HepG2 (cell line): ENCODE measurements around the gene SNCG.

ENCODE experiments used
- BRD4 ChIP-seq: sonication (generic); formaldehyde crosslinking; IDR thresholded peaks from 2 replicates; pipeline ENCODE4 v1.4.0; 2020; ENCODE audit warnings: missing genetic modification reagents
- CBX2 ChIP-seq, 2 experiments: fragments of 200-600 bp in 1 of 2; sonication (generic); formaldehyde crosslinking in 1 of 2; IDR thresholded peaks; 2 replicates each; pipeline versions ENCODE4 v1.7.0 to v1.8.1; 2018 to 2022; ENCODE audit warnings: low read depth in 2 of 2, low read length in 1 of 2, mild to moderate bottlenecking in 1 of 2, missing genetic modification reagents in 1 of 2
- CBX5 ChIP-seq: sonication (generic); formaldehyde crosslinking; IDR thresholded peaks from 2 replicates; pipeline ENCODE4 v1.4.0; 2020; ENCODE audit warnings: missing genetic modification reagents, borderline replicate concordance
- CHD2 ChIP-seq: IDR thresholded peaks from 2 replicates; pipeline ENCODE4 v1.6.1; 2011; ENCODE audit warnings: low read depth, low read length, improper control_type of control experiment
- EP300 ChIP-seq, 3 experiments: sonication (generic) in 1 of 3; formaldehyde crosslinking in 1 of 3; IDR thresholded peaks; 2 replicates each; pipeline versions ENCODE4 v1.5.1 to v1.6.1; 2011 to 2020; ENCODE audit warnings: low read depth in 2 of 3, low read length in 2 of 3, borderline replicate concordance in 1 of 3, improper control_type of control experiment in 1 of 3, mild to moderate bottlenecking in 1 of 3, missing genetic modification reagents in 1 of 3, moderate library complexity in 1 of 3
- EZH2 ChIP-seq: conservative IDR thresholded peaks from 2 replicates; pipeline ENCODE4 v1.6.1; 2012; ENCODE audit warnings: mild to moderate bottlenecking, low read depth, low read length, moderate library complexity
- JUND ChIP-seq: sonication (generic); formaldehyde crosslinking; IDR thresholded peaks from 2 replicates; pipeline ENCODE4 v1.8.0; 2022; ENCODE audit warnings: mild to moderate bottlenecking, missing genetic modification reagents
- ZNF709 ChIP-seq: sonication (generic); formaldehyde crosslinking; IDR thresholded peaks from 2 replicates; pipeline ENCODE4 v1.5.0; 2020; ENCODE audit warnings: mild to moderate bottlenecking, missing genetic modification reagents
- ZNF850 ChIP-seq: sonication (generic); formaldehyde crosslinking; conservative IDR thresholded peaks from 2 replicates; pipeline ENCODE4 v1.9.0; 2021; ENCODE audit warnings: mild to moderate bottlenecking, missing genetic modification reagents
- TF ChIP-seq, protein P1 (sequence below): sonication (generic); formaldehyde crosslinking; IDR thresholded peaks from 2 replicates; pipeline ENCODE4 v1.4.0; 2020; ENCODE audit warnings: missing genetic modification reagents, mild to moderate bottlenecking, borderline replicate concordance
- TF ChIP-seq, protein P2 (sequence below): sonication (generic); formaldehyde crosslinking; IDR thresholded peaks from one replicate; pipeline ENCODE4 v1.5.1; 2020; ENCODE audit warnings: mild to moderate bottlenecking, missing genetic modification reagents; ENCODE audit errors: not compliant biosample characterization
- TF ChIP-seq, protein P3 (sequence below): sonication (generic); formaldehyde crosslinking; IDR thresholded peaks from 2 replicates; pipeline ENCODE4 v1.5.0; 2020; ENCODE audit warnings: mild to moderate bottlenecking, missing genetic modification reagents, moderate library complexity
- TF ChIP-seq, protein P4 (sequence below): IDR thresholded peaks from 2 replicates; pipeline ENCODE4 v1.6.1; 2012; ENCODE audit warnings: inconsistent platforms

DNA sequence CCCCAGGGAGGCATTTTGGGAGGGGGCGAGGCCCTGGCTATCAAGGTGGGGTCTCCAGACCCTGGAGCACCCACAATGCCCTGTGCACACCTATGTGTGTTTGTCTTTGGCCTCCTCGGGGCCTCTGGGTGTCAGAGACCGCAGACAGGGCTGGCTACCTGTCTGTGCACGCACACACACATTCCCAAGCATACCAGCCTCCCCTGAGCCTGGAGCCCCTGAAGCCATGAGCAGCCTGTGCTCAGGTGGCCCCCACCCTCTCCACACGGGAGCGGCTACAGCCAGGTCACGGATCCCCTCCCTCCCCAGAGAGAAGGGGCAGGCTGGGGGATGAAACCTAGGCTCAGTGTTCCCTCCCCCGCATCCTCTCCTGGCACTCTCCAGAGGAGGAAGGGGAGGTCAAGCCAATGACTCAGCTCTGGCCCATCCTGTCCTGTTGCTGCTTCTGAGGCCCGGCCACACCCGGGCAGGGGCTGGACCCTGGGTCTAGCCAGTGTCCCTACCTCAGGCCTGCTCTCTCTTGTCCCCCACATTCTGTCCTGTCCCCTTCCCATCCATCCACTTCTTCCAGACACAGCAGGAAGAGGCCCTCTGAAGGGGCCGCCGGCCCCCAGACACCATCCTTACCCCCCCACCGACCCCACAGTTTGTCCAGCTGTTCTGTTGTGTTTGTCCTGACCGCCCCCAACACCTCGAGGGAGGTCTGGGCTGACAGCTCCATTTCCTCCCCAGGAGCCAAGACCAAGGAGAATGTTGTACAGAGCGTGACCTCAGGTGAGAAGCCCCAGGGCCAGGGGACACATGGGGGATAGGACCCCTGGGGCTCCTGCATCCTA is 720 bp downstream of the SNCG start:
- no peak for TF ChIP-seq CBX5 (CRISPR knock-in tag)
- TF ChIP-seq, protein P1, sequence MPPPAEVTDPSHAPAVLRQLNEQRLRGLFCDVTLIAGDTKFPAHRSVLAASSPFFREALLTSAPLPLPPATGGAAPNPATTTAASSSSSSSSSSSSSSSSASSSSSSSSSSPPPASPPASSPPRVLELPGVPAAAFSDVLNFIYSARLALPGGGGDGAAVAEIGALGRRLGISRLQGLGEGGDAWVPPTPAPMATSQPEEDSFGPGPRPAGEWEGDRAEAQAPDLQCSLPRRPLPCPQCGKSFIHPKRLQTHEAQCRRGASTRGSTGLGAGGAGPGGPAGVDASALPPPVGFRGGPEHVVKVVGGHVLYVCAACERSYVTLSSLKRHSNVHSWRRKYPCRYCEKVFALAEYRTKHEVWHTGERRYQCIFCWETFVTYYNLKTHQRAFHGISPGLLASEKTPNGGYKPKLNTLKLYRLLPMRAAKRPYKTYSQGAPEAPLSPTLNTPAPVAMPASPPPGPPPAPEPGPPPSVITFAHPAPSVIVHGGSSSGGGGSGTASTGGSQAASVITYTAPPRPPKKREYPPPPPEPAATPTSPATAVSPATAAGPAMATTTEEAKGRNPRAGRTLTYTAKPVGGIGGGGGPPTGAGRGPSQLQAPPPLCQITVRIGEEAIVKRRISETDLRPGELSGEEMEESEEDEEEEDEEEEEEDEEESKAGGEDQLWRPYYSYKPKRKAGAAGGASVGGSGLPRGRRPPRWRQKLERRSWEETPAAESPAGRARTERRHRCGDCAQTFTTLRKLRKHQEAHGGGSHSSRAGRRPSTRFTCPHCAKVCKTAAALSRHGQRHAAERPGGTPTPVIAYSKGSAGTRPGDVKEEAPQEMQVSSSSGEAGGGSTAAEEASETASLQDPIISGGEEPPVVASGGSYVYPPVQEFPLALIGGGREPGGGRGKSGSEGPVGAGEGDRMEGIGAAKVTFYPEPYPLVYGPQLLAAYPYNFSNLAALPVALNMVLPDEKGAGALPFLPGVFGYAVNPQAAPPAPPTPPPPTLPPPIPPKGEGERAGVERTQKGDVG (CRISPR knock-in tag), result no peak
- TF ChIP-seq, protein P2, sequence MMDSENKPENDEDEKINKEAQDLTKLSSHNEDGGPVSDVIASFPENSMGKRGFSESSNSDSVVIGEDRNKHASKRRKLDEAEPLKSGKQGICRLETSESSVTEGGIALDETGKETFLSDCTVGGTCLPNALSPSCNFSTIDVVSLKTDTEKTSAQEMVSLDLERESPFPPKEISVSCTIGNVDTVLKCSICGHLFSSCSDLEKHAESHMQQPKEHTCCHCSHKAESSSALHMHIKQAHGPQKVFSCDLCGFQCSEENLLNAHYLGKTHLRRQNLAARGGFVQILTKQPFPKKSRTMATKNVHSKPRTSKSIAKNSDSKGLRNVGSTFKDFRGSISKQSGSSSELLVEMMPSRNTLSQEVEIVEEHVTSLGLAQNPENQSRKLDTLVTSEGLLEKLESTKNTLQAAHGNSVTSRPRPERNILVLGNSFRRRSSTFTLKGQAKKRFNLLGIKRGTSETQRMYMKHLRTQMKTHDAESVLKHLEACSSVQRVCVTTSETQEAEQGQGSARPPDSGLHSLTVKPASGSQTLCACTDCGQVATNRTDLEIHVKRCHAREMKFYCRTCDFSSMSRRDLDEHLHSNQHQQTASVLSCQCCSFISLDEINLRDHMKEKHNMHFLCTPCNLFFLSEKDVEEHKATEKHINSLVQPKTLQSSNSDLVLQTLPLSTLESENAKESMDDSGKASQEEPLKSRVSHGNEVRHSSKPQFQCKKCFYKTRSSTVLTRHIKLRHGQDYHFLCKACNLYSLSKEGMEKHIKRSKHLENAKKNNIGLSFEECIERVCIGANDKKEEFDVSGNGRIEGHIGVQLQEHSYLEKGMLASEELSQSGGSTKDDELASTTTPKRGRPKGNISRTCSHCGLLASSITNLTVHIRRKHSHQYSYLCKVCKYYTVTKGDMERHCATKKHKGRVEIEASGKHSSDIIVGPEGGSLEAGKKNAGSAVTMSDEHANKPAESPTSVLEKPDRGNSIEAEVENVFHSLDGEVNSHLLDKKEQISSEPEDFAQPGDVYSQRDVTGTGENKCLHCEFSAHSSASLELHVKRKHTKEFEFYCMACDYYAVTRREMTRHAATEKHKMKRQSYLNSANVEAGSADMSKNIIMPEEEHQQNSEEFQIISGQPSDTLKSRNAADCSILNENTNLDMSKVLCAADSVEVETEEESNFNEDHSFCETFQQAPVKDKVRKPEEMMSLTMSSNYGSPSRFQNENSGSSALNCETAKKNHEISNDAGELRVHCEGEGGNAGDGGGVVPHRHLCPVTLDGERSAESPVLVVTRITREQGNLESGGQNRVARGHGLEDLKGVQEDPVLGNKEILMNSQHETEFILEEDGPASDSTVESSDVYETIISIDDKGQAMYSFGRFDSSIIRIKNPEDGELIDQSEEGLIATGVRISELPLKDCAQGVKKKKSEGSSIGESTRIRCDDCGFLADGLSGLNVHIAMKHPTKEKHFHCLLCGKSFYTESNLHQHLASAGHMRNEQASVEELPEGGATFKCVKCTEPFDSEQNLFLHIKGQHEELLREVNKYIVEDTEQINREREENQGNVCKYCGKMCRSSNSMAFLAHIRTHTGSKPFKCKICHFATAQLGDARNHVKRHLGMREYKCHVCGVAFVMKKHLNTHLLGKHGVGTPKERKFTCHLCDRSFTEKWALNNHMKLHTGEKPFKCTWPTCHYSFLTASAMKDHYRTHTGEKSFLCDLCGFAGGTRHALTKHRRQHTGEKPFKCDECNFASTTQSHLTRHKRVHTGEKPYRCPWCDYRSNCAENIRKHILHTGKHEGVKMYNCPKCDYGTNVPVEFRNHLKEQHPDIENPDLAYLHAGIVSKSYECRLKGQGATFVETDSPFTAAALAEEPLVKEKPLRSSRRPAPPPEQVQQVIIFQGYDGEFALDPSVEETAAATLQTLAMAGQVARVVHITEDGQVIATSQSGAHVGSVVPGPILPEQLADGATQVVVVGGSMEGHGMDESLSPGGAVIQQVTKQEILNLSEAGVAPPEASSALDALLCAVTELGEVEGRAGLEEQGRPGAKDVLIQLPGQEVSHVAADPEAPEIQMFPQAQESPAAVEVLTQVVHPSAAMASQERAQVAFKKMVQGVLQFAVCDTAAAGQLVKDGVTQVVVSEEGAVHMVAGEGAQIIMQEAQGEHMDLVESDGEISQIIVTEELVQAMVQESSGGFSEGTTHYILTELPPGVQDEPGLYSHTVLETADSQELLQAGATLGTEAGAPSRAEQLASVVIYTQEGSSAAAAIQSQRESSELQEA, result no peak
- TF ChIP-seq, protein P3, sequence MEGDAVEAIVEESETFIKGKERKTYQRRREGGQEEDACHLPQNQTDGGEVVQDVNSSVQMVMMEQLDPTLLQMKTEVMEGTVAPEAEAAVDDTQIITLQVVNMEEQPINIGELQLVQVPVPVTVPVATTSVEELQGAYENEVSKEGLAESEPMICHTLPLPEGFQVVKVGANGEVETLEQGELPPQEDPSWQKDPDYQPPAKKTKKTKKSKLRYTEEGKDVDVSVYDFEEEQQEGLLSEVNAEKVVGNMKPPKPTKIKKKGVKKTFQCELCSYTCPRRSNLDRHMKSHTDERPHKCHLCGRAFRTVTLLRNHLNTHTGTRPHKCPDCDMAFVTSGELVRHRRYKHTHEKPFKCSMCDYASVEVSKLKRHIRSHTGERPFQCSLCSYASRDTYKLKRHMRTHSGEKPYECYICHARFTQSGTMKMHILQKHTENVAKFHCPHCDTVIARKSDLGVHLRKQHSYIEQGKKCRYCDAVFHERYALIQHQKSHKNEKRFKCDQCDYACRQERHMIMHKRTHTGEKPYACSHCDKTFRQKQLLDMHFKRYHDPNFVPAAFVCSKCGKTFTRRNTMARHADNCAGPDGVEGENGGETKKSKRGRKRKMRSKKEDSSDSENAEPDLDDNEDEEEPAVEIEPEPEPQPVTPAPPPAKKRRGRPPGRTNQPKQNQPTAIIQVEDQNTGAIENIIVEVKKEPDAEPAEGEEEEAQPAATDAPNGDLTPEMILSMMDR (CRISPR knock-in tag), result no peak
- TF ChIP-seq, protein P4, sequence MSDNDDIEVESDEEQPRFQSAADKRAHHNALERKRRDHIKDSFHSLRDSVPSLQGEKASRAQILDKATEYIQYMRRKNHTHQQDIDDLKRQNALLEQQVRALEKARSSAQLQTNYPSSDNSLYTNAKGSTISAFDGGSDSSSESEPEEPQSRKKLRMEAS, result no peak
- no peak for TF ChIP-seq EZH2
- TF ChIP-seq ZNF850 (CRISPR knock-in tag), result no peak
- no peak for TF ChIP-seq JUND (CRISPR knock-in tag)
- TF ChIP-seq CHD2, result no peak
- TF ChIP-seq ZNF709 (CRISPR knock-in tag), result no peak
- TF ChIP-seq CBX2 (IDR thresholded peaks at IDR 0.05; ENCODE audit: low read depth, low read length), result no peak
- no peak for TF ChIP-seq CBX2 (CRISPR knock-in tag; IDR thresholded peaks at IDR 0.05; ENCODE audit: low read depth)
- TF ChIP-seq BRD4 (CRISPR knock-in tag), result no peak
- TF ChIP-seq EP300 (IDR thresholded peaks at IDR 0.05; ENCODE audit: low read depth in 2 of 2, low read length in 2 of 2), result no peak
- no peak for TF ChIP-seq EP300 (CRISPR knock-in tag; IDR thresholded peaks at IDR 0.05; ENCODE audit: borderline replicate concordance)
